Vagina (tissue), 2 donors: ENCODE results near the gene IGLL5. TPM values are rescaled to one million over a fixed set of nuclear protein-coding genes. Genes with fewer than 3 reads are reported as not detected.

Source experiments
- DNase-seq, 2 donors: peaks; one replicate each; pipeline ENCODE4 v3.0.0-alpha.2; 2017; ENCODE audit errors: extremely low spot score in 2 of 2
- H3K27ac ChIP-seq: fragments of 200-600 bp; sonication (generic); one replicate; pipeline ENCODE4 v1.5.1; 2019
- H3K27me3 ChIP-seq: fragments of 200-600 bp; sonication (generic); one replicate; pipeline ENCODE4 v1.5.1; 2019
- H3K36me3 ChIP-seq, 2 donors: fragments of 200-600 bp; sonication (generic); one replicate each; pipeline ENCODE4 v1.5.1; 2017 to 2019
- H3K4me1 ChIP-seq: fragments of 200-600 bp; sonication (generic); one replicate; pipeline ENCODE4 v1.5.1; 2019
- H3K4me3 ChIP-seq, 2 donors: fragments of 200-600 bp; sonication (generic); 1 replicate in 1 of 2; 2 replicates in 1 of 2; pipeline ENCODE4 v1.5.1; 2016 to 2019
- H3K9me3 ChIP-seq: fragments of 200-600 bp; sonication (generic); one replicate; pipeline ENCODE4 v1.5.1; 2019
- CTCF ChIP-seq, 3 experiments: fragments of 450-650 bp in 2 of 3; fragments of 200-600 bp in 1 of 3; sonication (generic) in 1 of 3; IDR thresholded peaks; one replicate each; pipeline ENCODE4 v1.5.1; 2017 to 2019; ENCODE audit warnings: antibody characterized with exemption in 3 of 3, mild to moderate bottlenecking in 2 of 3, moderate library complexity in 2 of 3
- POLR2A ChIP-seq, 2 donors: fragments of 450-650 bp; IDR thresholded peaks; one replicate each; pipeline ENCODE4 v1.6.1; 2017; ENCODE audit warnings: antibody characterized with exemption in 2 of 2, mild to moderate bottlenecking in 2 of 2, moderate library complexity in 2 of 2
- POLR2AphosphoS5 ChIP-seq, 2 donors: sonication (generic); formaldehyde crosslinking; IDR thresholded peaks; one replicate each; pipeline ENCODE4 v1.9.0; 2017; ENCODE audit warnings: antibody characterized with exemption in 2 of 2, mild to moderate bottlenecking in 2 of 2, low read depth in 1 of 2; ENCODE audit not compliant: insufficient read depth in 1 of 2
- intact Hi-C: fragments of 100-400 bp; cut with DNase I; formaldehyde crosslinking; loops from one replicate; pipeline ENCODE4 v1.15.1; 2023
- total RNA-seq: library from RNA; depleted of rRNA; stranded (reverse); fragments of >200 nt; gene quantifications from one replicate; pipeline ENCODE4 v1.2.3, GENCODE V29; 2016

The IGLL5 gene
- total RNA-seq, 1 donor from 2014 or later = 1.7 TPM

GRCh38 chr22:22855617-22856308 lies 31.9 kb upstream of the IGLL5 start:
- no peak for DNase-seq
- intact Hi-C loops = no loop called here
- H3K27me3 ChIP-seq = no peaks in the 10 kb centered on the region

GRCh38 chr22:22856364-22856763 lies 31.3 kb upstream of the IGLL5 start:
- H3K36me3 ChIP-seq = no peaks in the 10 kb centered on the region
- intact Hi-C loops = no loop called here
- DNase-seq = no peak
- no peaks in the 10 kb centered on the region for H3K4me1 ChIP-seq
- H3K4me3 ChIP-seq = no peak overlapping the region
- no peak overlapping the region for H3K27ac ChIP-seq
- no peak for TF ChIP-seq POLR2AphosphoS5 (IDR thresholded peaks at IDR 0.05; ENCODE audit: insufficient read depth in 1 of 2, low read depth in 1 of 2)
- no peak for TF ChIP-seq CTCF (IDR thresholded peaks at IDR 0.05)
- no peak for TF ChIP-seq POLR2A (IDR thresholded peaks at IDR 0.05)
- H3K27me3 ChIP-seq = no peaks in the 10 kb centered on the region
- no peaks in the 10 kb centered on the region for H3K9me3 ChIP-seq

More at GRCh38 chr22:22855617-22856308, 31.9 kb upstream of the IGLL5 start:
- Histone ChIP-seq H3K4me3 (no peak overlapping the region), H3K36me3 (no peaks in the 10 kb centered on the region), H3K9me3 (no peaks in the 10 kb centered on the region), H3K27ac (no peak overlapping the region), H3K4me1 (no peaks in the 10 kb centered on the region)
- no peak for TF ChIP-seq POLR2AphosphoS5 (IDR thresholded peaks at IDR 0.05; ENCODE audit: insufficient read depth in 1 of 2, low read depth in 1 of 2)
- TF ChIP-seq CTCF (IDR thresholded peaks at IDR 0.05) = no peak
- no peak for TF ChIP-seq POLR2A (IDR thresholded peaks at IDR 0.05)

- Histone ChIP-seq H3K4me1 (no peaks in the 10 kb centered on the region), H3K36me3 (no peaks in the 10 kb centered on the region), H3K4me3 (no peak overlapping the region), H3K27ac (no peak overlapping the region), H3K9me3 (no peaks in the 10 kb centered on the region), H3K27me3 (no peaks in the 10 kb centered on the region)
- TF ChIP-seq CTCF (IDR thresholded peaks at IDR 0.05) (no peak), POLR2A (IDR thresholded peaks at IDR 0.05) (no peak), POLR2AphosphoS5 (IDR thresholded peaks at IDR 0.05; ENCODE audit: insufficient read depth in 1 of 2, low read depth in 1 of 2) (no peak)
- no peak for DNase-seq
- intact Hi-C loops = no loop called here
These were observed 30.6 kb upstream of the IGLL5 start for GRCh38 chr22:22856885-22857606.

GRCh38 chr22:22857607-22858558 lies 29.7 kb upstream of the IGLL5 start:
- no peaks in the 10 kb centered on the region for H3K36me3 ChIP-seq
- no peak for TF ChIP-seq CTCF (IDR thresholded peaks at IDR 0.05)
- no peak for TF ChIP-seq POLR2A (IDR thresholded peaks at IDR 0.05)
- TF ChIP-seq POLR2AphosphoS5 (IDR thresholded peaks at IDR 0.05; ENCODE audit: insufficient read depth in 1 of 2, low read depth in 1 of 2) = no peak
- no peak for DNase-seq
- intact Hi-C loops = no loop called here
- no peaks in the 10 kb centered on the region for H3K9me3 ChIP-seq
- no peaks in the 10 kb centered on the region for H3K4me1 ChIP-seq
- no peak overlapping the region for H3K4me3 ChIP-seq
- H3K27me3 ChIP-seq = no peaks in the 10 kb centered on the region
- H3K27ac ChIP-seq = no peak overlapping the region
